ENCODE results near the gene LHFPL3.
"Not testable (repeated sequence)": the region's sequence is repeated elsewhere in the genome, so short reads cannot be mapped to it uniquely, and the experiment has no call there.

LHFPL3 gene

GRCh38 chr7:104694710-104695109, 366.3 kb downstream of the LHFPL3 start:
- ChIA-PET CTCF (no interaction called here), POLR2A (no interaction called here)
- Histone ChIP-seq H3K27me3 (replicated peaks in 2 of 5; ENCODE audit: control insufficient read depth in 4 of 5, insufficient read depth in 5 of 5, low read length in 4 of 5) (no peaks in the 10 kb centered on the region), H3K27ac (ENCODE audit: insufficient read depth in 1 of 2, low read depth in 1 of 2, low read length in 2 of 2, poor library complexity in 1 of 2, severe bottlenecking in 2 of 2) (no peak overlapping the region), H3K36me3 (ENCODE audit: control insufficient read depth in 4 of 4, insufficient read depth in 4 of 4, low read length in 3 of 4) (no peaks in the 10 kb centered on the region), H3K4me1 (ENCODE audit: control extremely low read depth in 1 of 4, control insufficient read depth in 4 of 4, insufficient read depth in 4 of 4, low read length in 3 of 4) (no peaks in the 10 kb centered on the region), H3K9me3 (ENCODE audit: control extremely low read depth in 1 of 5, control insufficient read depth in 4 of 5, insufficient read depth in 2 of 5, low read depth in 1 of 5, low read length in 4 of 5) (peaks cover 0 to 5% (median 0%) of the 10 kb centered on the region in 5 experiments), H3K4me3 (ENCODE audit: control insufficient read depth in 1 of 7, extremely low read depth in 1 of 7, insufficient read depth in 4 of 7, low read depth in 2 of 7, low read length in 6 of 7) (no peak overlapping the region)
- WGBS (ENCODE audit: insufficient coverage), result 88% methylated on average over 2 of the region's 2 CpGs
- no peak for DNase-seq

GRCh38 chr7:104695563-104695962, 367.2 kb downstream of the LHFPL3 start:
- Histone ChIP-seq H3K9me3 (ENCODE audit: control extremely low read depth in 1 of 5, control insufficient read depth in 4 of 5, insufficient read depth in 2 of 5, low read depth in 1 of 5, low read length in 4 of 5) (peaks cover 0 to 5% (median 0%) of the 10 kb centered on the region in 5 experiments), H3K4me1 (ENCODE audit: control extremely low read depth in 1 of 4, control insufficient read depth in 4 of 4, insufficient read depth in 4 of 4, low read length in 3 of 4) (no peaks in the 10 kb centered on the region), H3K27me3 (replicated peaks in 2 of 5; ENCODE audit: control insufficient read depth in 4 of 5, insufficient read depth in 5 of 5, low read length in 4 of 5) (no peaks in the 10 kb centered on the region), H3K27ac (ENCODE audit: insufficient read depth in 1 of 2, low read depth in 1 of 2, low read length in 2 of 2, poor library complexity in 1 of 2, severe bottlenecking in 2 of 2) (no peak overlapping the region), H3K4me3 (ENCODE audit: control insufficient read depth in 1 of 7, extremely low read depth in 1 of 7, insufficient read depth in 4 of 7, low read depth in 2 of 7, low read length in 6 of 7) (no peak overlapping the region), H3K36me3 (ENCODE audit: control insufficient read depth in 4 of 4, insufficient read depth in 4 of 4, low read length in 3 of 4) (no peaks in the 10 kb centered on the region)
- ChIA-PET CTCF (no interaction called here), POLR2A (no interaction called here)
- DNase-seq, result no peak

GRCh38 chr7:104700336-104700735, 371.9 kb downstream of the LHFPL3 start:
- H3K9me3 ChIP-seq (ENCODE audit: control extremely low read depth in 1 of 5, control insufficient read depth in 4 of 5, insufficient read depth in 2 of 5, low read depth in 1 of 5, low read length in 4 of 5), result peaks cover 0 to 5% (median 0%) of the 10 kb centered on the region in 5 experiments
- H3K27me3 ChIP-seq (replicated peaks in 2 of 5; ENCODE audit: control insufficient read depth in 4 of 5, insufficient read depth in 5 of 5, low read length in 4 of 5), result peaks cover 0 to 1% (median 0%) of the 10 kb centered on the region in 5 experiments
- no peaks in the 10 kb centered on the region for H3K36me3 ChIP-seq (ENCODE audit: control insufficient read depth in 4 of 4, insufficient read depth in 4 of 4, low read length in 3 of 4)
- ChIA-PET CTCF (no interaction called here), POLR2A (no interaction called here)
- WGBS (ENCODE audit: insufficient coverage), result no CpG with 5 or more reads among the region's 1 CpG
- H3K4me3 ChIP-seq (ENCODE audit: control insufficient read depth in 1 of 7, extremely low read depth in 1 of 7, insufficient read depth in 4 of 7, low read depth in 2 of 7, low read length in 6 of 7), result no peak overlapping the region
- no peaks in the 10 kb centered on the region for H3K4me1 ChIP-seq (ENCODE audit: control extremely low read depth in 1 of 4, control insufficient read depth in 4 of 4, insufficient read depth in 4 of 4, low read length in 3 of 4)
- no peak for DNase-seq
- no peak overlapping the region for H3K27ac ChIP-seq (ENCODE audit: insufficient read depth in 1 of 2, low read depth in 1 of 2, low read length in 2 of 2, poor library complexity in 1 of 2, severe bottlenecking in 2 of 2)

GRCh38 chr7:104721027-104721426, 392.6 kb downstream of the LHFPL3 start:
- POLR2A ChIA-PET, result not testable (repeated sequence)

GRCh38 chr7:104723001-104723400, 394.6 kb downstream of the LHFPL3 start:
- Histone ChIP-seq H3K4me3 (ENCODE audit: control insufficient read depth in 1 of 7, extremely low read depth in 1 of 7, insufficient read depth in 4 of 7, low read depth in 2 of 7, low read length in 6 of 7) (no peak overlapping the region), H3K27ac (ENCODE audit: insufficient read depth in 1 of 2, low read depth in 1 of 2, low read length in 2 of 2, poor library complexity in 1 of 2, severe bottlenecking in 2 of 2) (no peak overlapping the region), H3K9me3 (ENCODE audit: control extremely low read depth in 1 of 5, control insufficient read depth in 4 of 5, insufficient read depth in 2 of 5, low read depth in 1 of 5, low read length in 4 of 5) (no peaks in the 10 kb centered on the region), H3K4me1 (ENCODE audit: control extremely low read depth in 1 of 4, control insufficient read depth in 4 of 4, insufficient read depth in 4 of 4, low read length in 3 of 4) (no peaks in the 10 kb centered on the region), H3K36me3 (ENCODE audit: control insufficient read depth in 4 of 4, insufficient read depth in 4 of 4, low read length in 3 of 4) (no peaks in the 10 kb centered on the region), H3K27me3 (replicated peaks in 2 of 5; ENCODE audit: control insufficient read depth in 4 of 5, insufficient read depth in 5 of 5, low read length in 4 of 5) (no peaks in the 10 kb centered on the region)
- POLR2A ChIA-PET, result no interaction called here
- DNase-seq, result no peak
- CTCF ChIA-PET, result interaction anchor here (1.0 kb wide), 1 partner anchor 14 kb away, joined by 4 read pairs; no protein-coding TSS in a partner anchor
- WGBS (ENCODE audit: insufficient coverage), result 90% methylated on average over 2 of the region's 2 CpGs

More at GRCh38 chr7:104721027-104721426, 392.6 kb downstream of the LHFPL3 start:
- H3K9me3 ChIP-seq (ENCODE audit: control extremely low read depth in 1 of 5, control insufficient read depth in 4 of 5, insufficient read depth in 2 of 5, low read depth in 1 of 5, low read length in 4 of 5); H3K36me3 ChIP-seq (ENCODE audit: control insufficient read depth in 4 of 4, insufficient read depth in 4 of 4, low read length in 3 of 4); H3K4me3 ChIP-seq (ENCODE audit: control insufficient read depth in 1 of 7, extremely low read depth in 1 of 7, insufficient read depth in 4 of 7, low read depth in 2 of 7, low read length in 6 of 7); H3K27ac ChIP-seq (ENCODE audit: insufficient read depth in 1 of 2, low read depth in 1 of 2, low read length in 2 of 2, poor library complexity in 1 of 2, severe bottlenecking in 2 of 2); H3K4me1 ChIP-seq (ENCODE audit: control extremely low read depth in 1 of 4, control insufficient read depth in 4 of 4, insufficient read depth in 4 of 4, low read length in 3 of 4); H3K27me3 ChIP-seq (replicated peaks in 2 of 5; ENCODE audit: control insufficient read depth in 4 of 5, insufficient read depth in 5 of 5, low read length in 4 of 5); CTCF ChIA-PET; DNase-seq: not testable (repeated sequence)
- WGBS (ENCODE audit: insufficient coverage), result no CpG with 5 or more reads among the region's 2 CpGs

- peaks cover 0 to 3% (median 0%) of the 10 kb centered on the region in 5 experiments for H3K27me3 ChIP-seq (replicated peaks in 2 of 5; ENCODE audit: control insufficient read depth in 4 of 5, insufficient read depth in 5 of 5, low read length in 4 of 5)
- WGBS (ENCODE audit: insufficient coverage), result 72% methylated on average over 2 of the region's 4 CpGs
- ChIA-PET CTCF (interaction anchor here (1.3 kb wide), 1 partner anchor 159 kb away, joined by 3 read pairs; no protein-coding TSS in a partner anchor), POLR2A (no interaction called here)
- DNase-seq, result no peak
- peaks cover 0 to 4% (median 2%) of the 10 kb centered on the region in 5 experiments for H3K9me3 ChIP-seq (ENCODE audit: control extremely low read depth in 1 of 5, control insufficient read depth in 4 of 5, insufficient read depth in 2 of 5, low read depth in 1 of 5, low read length in 4 of 5)
- no peaks in the 10 kb centered on the region for H3K36me3 ChIP-seq (ENCODE audit: control insufficient read depth in 4 of 4, insufficient read depth in 4 of 4, low read length in 3 of 4)
- H3K4me1 ChIP-seq (ENCODE audit: control extremely low read depth in 1 of 4, control insufficient read depth in 4 of 4, insufficient read depth in 4 of 4, low read length in 3 of 4), result no peaks in the 10 kb centered on the region
- no peak overlapping the region for H3K27ac ChIP-seq (ENCODE audit: insufficient read depth in 1 of 2, low read depth in 1 of 2, low read length in 2 of 2, poor library complexity in 1 of 2, severe bottlenecking in 2 of 2)
- H3K4me3 ChIP-seq (ENCODE audit: control insufficient read depth in 1 of 7, extremely low read depth in 1 of 7, insufficient read depth in 4 of 7, low read depth in 2 of 7, low read length in 6 of 7), result no peak overlapping the region
Observed at GRCh38 chr7:104758504-104758903, 430.1 kb downstream of the LHFPL3 start.

GRCh38 chr7:104761892-104762291, 433.5 kb downstream of the LHFPL3 start:
- no peak overlapping the region for H3K4me3 ChIP-seq (ENCODE audit: control insufficient read depth in 1 of 7, extremely low read depth in 1 of 7, insufficient read depth in 4 of 7, low read depth in 2 of 7, low read length in 6 of 7)
- H3K9me3 ChIP-seq (ENCODE audit: control extremely low read depth in 1 of 5, control insufficient read depth in 4 of 5, insufficient read depth in 2 of 5, low read depth in 1 of 5, low read length in 4 of 5), result peaks cover 0 to 2% (median 0%) of the 10 kb centered on the region in 5 experiments
- ChIA-PET POLR2A (no interaction called here), CTCF (no interaction called here)
- DNase-seq, result no peak
- H3K27me3 ChIP-seq (replicated peaks in 2 of 5; ENCODE audit: control insufficient read depth in 4 of 5, insufficient read depth in 5 of 5, low read length in 4 of 5), result peaks cover 0 to 5% (median 0%) of the 10 kb centered on the region in 5 experiments
- no peaks in the 10 kb centered on the region for H3K36me3 ChIP-seq (ENCODE audit: control insufficient read depth in 4 of 4, insufficient read depth in 4 of 4, low read length in 3 of 4)
- 57% methylated on average over 4 of the region's 4 CpGs for WGBS (ENCODE audit: insufficient coverage)
- no peaks in the 10 kb centered on the region for H3K4me1 ChIP-seq (ENCODE audit: control extremely low read depth in 1 of 4, control insufficient read depth in 4 of 4, insufficient read depth in 4 of 4, low read length in 3 of 4)
- no peak overlapping the region for H3K27ac ChIP-seq (ENCODE audit: insufficient read depth in 1 of 2, low read depth in 1 of 2, low read length in 2 of 2, poor library complexity in 1 of 2, severe bottlenecking in 2 of 2)

Measured in common myeloid progenitor, CD34-positive (primary cell).